Mucosa of descending colon (tissue), 3 donors: ENCODE data around the gene PKD1L1. TPM values are rescaled to one million over a fixed set of nuclear protein-coding genes. Genes with fewer than 3 reads are reported as not detected.

Experiments used
- ATAC-seq: fragments of 200-7000 bp; cut with Tn5 transposase; one replicate; pipeline ENCODE4 v1.9.1; 2020; ENCODE audit warnings: mild to moderate bottlenecking, moderate library complexity
- DNase-seq, 3 donors: peaks; one replicate each; pipeline ENCODE4 v3.0.0-alpha.2; 2020
- H3K36me3 ChIP-seq: fragments of 200-600 bp; one replicate; pipeline ENCODE4 v1.8.0; 2021; ENCODE audit warnings: low read depth, mild to moderate bottlenecking
- H3K4me1 ChIP-seq: fragments of 200-600 bp; one replicate; pipeline ENCODE4 v1.8.0; 2021; ENCODE audit warnings: low read depth, mild to moderate bottlenecking
- H3K4me3 ChIP-seq: fragments of 200-600 bp; one replicate; pipeline ENCODE4 v1.8.0; 2021; ENCODE audit warnings: mild to moderate bottlenecking
- H3K9me3 ChIP-seq: fragments of 200-600 bp; one replicate; pipeline ENCODE4 v1.8.0; 2021; ENCODE audit warnings: mild to moderate bottlenecking
- intact Hi-C, 2 donors: fragments of 100-400 bp; cut with DNase I in 1 of 2; cut with micrococcal nuclease in 1 of 2; formaldehyde crosslinking; loops; one replicate each; pipeline versions ENCODE4 v1.11.0 to v1.11.1; 2022; cut with DNase I, micrococcal nuclease
- total RNA-seq, 3 donors: library from RNA; stranded (reverse); fragmentation: NEBNext Ultra II Directional in 2 of 3; extraction: Animal tissue kit (Norgen Biotek cat#: 25700) in 2 of 3; gene quantifications; one replicate each; pipeline versions ENCODE4 v1.2.1 to v1.2.4, GENCODE V29; 2021 to 2023
- TF ChIP-seq, protein P1 (sequence below): fragments of 200-600 bp; IDR thresholded peaks from one replicate; pipeline ENCODE4 v1.8.0; 2022; ENCODE audit warnings: antibody characterized with exemption, mild to moderate bottlenecking
- donor health status: DM: no; HTN: no; CAD: no; lungs with moderate emphysema.
- donor health status: DM: no; HTN: no; CAD: no.
- donor health status: DM: no; HTN: yes; CAD: no.

PKD1L1 gene
- total RNA-seq, 3 donors from 2014 or later = 0.60 to 0.95 (median 0.61) TPM

DNA sequence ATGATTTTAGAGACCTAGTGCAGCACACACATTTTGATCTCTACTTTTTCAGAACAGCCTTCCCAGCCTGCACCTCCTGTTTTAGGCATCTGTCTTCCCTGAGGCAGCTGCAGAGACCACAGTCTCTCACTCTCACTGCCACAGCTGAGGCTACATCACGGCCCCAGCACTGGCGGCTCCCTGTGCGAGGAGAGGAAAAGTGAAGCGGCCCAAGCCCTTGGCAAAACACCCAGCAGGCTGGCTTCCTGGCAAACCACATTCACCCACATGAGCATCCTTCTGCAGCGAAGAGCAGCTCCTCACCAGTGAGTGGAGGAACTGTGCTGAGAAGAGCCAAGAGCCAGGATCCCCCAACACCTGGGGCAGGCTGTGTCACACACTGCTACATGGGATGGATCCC is 17.2 kb upstream of the PKD1L1 start:
- intact Hi-C loops = no loop called here
- H3K9me3 ChIP-seq = no peaks in the 10 kb centered on the region
- H3K4me1 ChIP-seq = peaks cover 9% of the 10 kb centered on the region
- no peak for ATAC-seq
- peaks cover 17% of the 10 kb centered on the region for H3K36me3 ChIP-seq
- TF ChIP-seq, protein P1, sequence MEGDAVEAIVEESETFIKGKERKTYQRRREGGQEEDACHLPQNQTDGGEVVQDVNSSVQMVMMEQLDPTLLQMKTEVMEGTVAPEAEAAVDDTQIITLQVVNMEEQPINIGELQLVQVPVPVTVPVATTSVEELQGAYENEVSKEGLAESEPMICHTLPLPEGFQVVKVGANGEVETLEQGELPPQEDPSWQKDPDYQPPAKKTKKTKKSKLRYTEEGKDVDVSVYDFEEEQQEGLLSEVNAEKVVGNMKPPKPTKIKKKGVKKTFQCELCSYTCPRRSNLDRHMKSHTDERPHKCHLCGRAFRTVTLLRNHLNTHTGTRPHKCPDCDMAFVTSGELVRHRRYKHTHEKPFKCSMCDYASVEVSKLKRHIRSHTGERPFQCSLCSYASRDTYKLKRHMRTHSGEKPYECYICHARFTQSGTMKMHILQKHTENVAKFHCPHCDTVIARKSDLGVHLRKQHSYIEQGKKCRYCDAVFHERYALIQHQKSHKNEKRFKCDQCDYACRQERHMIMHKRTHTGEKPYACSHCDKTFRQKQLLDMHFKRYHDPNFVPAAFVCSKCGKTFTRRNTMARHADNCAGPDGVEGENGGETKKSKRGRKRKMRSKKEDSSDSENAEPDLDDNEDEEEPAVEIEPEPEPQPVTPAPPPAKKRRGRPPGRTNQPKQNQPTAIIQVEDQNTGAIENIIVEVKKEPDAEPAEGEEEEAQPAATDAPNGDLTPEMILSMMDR = no peak
- DNase-seq = no peak
- H3K4me3 ChIP-seq = no peak overlapping the region

DNA sequence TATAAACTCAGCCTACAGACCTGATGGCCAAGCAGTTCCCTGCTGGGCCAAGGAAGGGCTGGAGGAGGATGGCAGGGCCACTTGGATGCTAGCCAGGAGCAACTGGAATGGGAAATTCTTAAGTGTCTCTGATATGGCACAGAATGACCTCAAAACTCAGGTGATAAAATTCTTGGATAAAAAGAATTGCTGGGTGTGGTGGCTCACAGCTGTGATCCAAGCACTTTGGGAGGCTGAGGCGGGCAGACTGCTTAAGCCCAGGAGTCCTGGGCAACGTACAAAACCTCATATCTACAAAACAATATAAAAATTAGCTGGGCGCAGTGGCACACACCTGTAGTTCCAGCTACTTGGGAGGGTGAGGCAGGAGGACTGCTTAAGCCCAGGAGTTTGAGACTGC is 14.0 kb upstream of the PKD1L1 start:
- Histone ChIP-seq H3K4me1 (no peaks in the 10 kb centered on the region), H3K4me3 (no peak overlapping the region), H3K36me3 (peaks cover 15% of the 10 kb centered on the region), H3K9me3 (no peaks in the 10 kb centered on the region)
- intact Hi-C loops = no loop called here
- TF ChIP-seq, protein P1 = no peak
- ATAC-seq (peak; percentile 92), DNase-seq (peak in 2 of 3 donors; percentile 63 to 72)

DNA sequence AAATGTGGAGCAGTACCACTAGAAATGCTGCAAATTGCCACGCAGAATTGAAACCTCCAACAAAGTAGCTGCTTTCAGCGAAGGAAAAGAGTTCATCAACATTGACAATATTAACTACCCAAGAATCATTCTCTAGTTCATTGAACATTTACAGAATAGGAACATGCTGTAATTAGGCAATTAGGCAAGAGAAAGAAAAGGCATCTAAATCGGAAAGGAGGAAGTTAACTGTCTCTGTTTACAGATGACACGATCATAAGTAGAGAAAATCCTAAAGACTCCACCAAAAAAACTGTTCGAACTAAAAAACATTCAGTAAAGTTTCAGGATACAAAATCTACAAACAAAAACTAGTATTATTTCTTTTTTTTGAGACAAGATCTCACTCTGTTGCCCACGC is 8.9 kb upstream of the PKD1L1 start:
- no peak overlapping the region for H3K4me3 ChIP-seq
- H3K4me1 ChIP-seq = peaks cover 2% of the 10 kb centered on the region
- ATAC-seq = no peak
- no peak for DNase-seq
- no peaks in the 10 kb centered on the region for H3K9me3 ChIP-seq
- no peaks in the 10 kb centered on the region for H3K36me3 ChIP-seq
- TF ChIP-seq, protein P1 = no peak
- intact Hi-C loops = no loop called here

DNA sequence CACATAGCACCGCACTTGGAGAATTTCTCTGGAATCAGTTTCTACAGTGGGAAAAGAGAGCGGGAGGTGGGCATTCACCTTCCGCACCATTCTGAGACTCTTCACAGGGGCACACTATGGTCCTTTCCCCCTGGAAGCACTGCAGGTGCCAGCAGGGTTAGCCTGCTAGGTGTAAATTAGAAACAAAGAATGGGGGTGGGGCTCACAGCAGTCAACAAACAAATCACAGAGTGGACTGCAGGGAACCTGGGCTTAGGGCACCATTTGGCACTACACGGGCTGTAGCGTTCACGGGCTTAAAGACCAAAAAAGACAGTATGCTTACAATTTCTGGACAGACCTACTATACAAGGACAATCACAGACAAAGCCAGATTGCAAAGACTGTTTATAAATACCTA is 8.0 kb upstream of the PKD1L1 start:
- intact Hi-C loops = no loop called here
- TF ChIP-seq, protein P1 = no peak
- no peak overlapping the region for H3K4me3 ChIP-seq

DNA sequence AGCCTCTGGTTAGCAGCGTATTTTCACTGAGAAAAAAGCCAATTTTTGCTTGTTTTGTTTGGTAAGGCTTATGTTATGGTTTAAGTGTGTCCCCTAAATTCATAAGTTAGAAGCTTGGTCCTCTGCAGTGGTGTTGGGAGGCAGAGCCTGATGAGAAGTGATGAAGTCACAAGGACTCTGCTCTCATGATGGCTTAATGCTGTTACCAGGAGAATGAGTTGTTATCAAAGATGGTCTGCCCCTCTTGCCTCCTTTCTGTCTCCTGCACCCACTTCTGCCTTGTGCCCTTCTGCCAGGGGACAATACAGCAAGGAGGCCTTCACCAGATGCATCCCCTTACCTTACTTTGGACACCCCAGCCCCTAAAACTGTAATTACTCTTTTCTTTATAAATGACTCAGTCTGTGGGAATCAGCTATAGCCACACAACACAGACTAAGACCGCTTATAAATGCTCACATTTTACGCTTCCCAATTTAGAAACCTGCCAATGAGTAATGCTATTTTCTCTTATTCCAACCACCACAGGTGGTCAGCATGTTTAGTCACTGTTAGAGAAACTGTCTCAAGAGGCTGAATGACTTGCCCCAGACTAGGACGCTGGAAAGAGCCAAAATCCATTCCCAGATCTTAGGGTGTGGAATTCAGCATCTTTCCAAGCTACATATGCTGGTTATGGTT is 6.1 kb upstream of the PKD1L1 start:
- H3K9me3 ChIP-seq = no peaks in the 10 kb centered on the region
- peaks cover 14% of the 10 kb centered on the region for H3K4me1 ChIP-seq
- ATAC-seq (no peak), DNase-seq (no peak)
- H3K4me3 ChIP-seq = no peak overlapping the region
- TF ChIP-seq, protein P1 = no peak
- H3K36me3 ChIP-seq = no peaks in the 10 kb centered on the region
- intact Hi-C loops = no loop called here

More for the DNA sequence above, 8.0 kb upstream of the PKD1L1 start:
- ATAC-seq (no peak), DNase-seq (no peak)
- Histone ChIP-seq H3K36me3 (no peaks in the 10 kb centered on the region), H3K4me1 (peaks cover 9% of the 10 kb centered on the region), H3K9me3 (no peaks in the 10 kb centered on the region)
